ENCODE measurements around the gene BTN3A1. TPM values are rescaled to one million over a fixed set of nuclear protein-coding genes. Genes with fewer than 3 reads are reported as not detected.
A peak's percentile ranks its signal among the peaks of the same experiment; 100 is the strongest.
"Not testable (repeated sequence)": the region's sequence is repeated elsewhere in the genome, so short reads cannot be mapped to it uniquely, and the experiment has no call there.

The BTN3A1 gene
- total RNA-seq, 2 experiments from 2014 or later: 143 to 154 TPM

- Mint-ChIP-seq H3K36me3 (peaks cover 54% of the 10 kb centered on the region), H3K27me3 (no peaks in the 10 kb centered on the region), H3K4me3 (peak overlapping the region; percentile 61), H3K4me1 (peaks cover 36% of the 10 kb centered on the region), H3K9me3 (no peaks in the 10 kb centered on the region), H3K27ac (peak overlapping the region; percentile 78)
- POLR2A ChIA-PET: interaction anchor here (0.6 to 1.3 kb wide), 4 partner anchors 28 to 125 kb away, joined by 3 to 7 read pairs (median 4); no protein-coding TSS in a partner anchor
- DNase-seq (peak; percentile 33), ATAC-seq (ENCODE audit: low read depth) (peak; percentile 70)
These were observed 44.0 kb downstream of the BTN3A1 start for GRCh38 chr6:26445934-26446667.

DNA sequence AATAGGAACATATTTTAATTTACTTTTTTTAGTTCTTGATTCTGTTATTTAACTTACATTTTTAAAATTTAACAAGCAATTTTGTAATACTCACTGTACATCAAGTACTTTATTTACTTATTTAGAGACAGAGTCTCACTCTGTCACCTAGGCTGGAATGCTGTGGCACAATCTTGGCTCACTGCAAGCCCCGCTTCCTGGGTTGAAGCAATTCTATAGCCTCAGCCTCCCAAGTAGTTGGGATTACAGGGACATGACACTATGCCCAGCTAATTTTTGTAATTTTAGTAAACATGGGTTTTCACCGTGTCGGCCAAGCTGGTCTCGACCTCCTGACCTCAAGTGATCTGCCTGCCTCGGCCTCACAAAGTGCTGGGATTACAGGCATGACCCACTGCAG lies 45.2 kb downstream of the BTN3A1 start:
- no peaks in the 10 kb centered on the region for H3K9me3 Mint-ChIP-seq
- H3K4me3 Mint-ChIP-seq: no peak overlapping the region
- H3K4me1 Mint-ChIP-seq: peaks cover 33% of the 10 kb centered on the region
- no peak overlapping the region for H3K27ac Mint-ChIP-seq
- POLR2A ChIA-PET: no interaction called here
- ATAC-seq (ENCODE audit: low read depth): no peak
- H3K27me3 Mint-ChIP-seq: no peaks in the 10 kb centered on the region
- peaks cover 62% of the 10 kb centered on the region for H3K36me3 Mint-ChIP-seq
- DNase-seq: no peak

DNA sequence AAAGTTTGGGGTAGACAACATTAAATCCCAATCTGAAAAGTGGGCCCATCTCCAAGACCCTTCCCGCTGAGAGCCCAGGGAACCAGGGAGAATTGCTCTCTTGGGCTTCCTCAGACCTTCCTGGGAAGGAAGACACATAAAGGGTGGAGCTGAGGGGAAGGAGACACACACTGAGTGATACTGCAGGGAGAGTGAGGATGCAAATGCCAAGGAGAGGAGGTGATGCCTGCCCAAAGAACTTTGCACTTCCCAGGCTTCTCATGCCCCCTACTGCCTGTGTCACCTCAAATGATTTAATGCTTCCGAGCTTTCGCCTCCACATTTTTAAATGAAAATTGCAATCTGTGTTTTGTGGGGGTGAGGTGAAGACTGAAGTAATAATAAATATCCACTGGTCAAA lies 48.2 kb downstream of the BTN3A1 start:
- H3K36me3 Mint-ChIP-seq: peaks cover 50% of the 10 kb centered on the region
- no peaks in the 10 kb centered on the region for H3K27me3 Mint-ChIP-seq
- H3K4me3 Mint-ChIP-seq: no peak overlapping the region
- no peak for DNase-seq
- H3K27ac Mint-ChIP-seq: no peak overlapping the region
- no peak for ATAC-seq (ENCODE audit: low read depth)
- no peaks in the 10 kb centered on the region for H3K9me3 Mint-ChIP-seq
- POLR2A ChIA-PET: interaction anchor here (0.6 kb wide), 1 partner anchor 85 kb away, joined by 3 read pairs; no protein-coding TSS in a partner anchor
- H3K4me1 Mint-ChIP-seq: peaks cover 13% of the 10 kb centered on the region

- H3K36me3 Mint-ChIP-seq: peaks cover 31% of the 10 kb centered on the region
- peaks cover 11% of the 10 kb centered on the region for H3K4me1 Mint-ChIP-seq
- DNase-seq: no peak
- POLR2A ChIA-PET: no interaction called here
- no peaks in the 10 kb centered on the region for H3K27me3 Mint-ChIP-seq
- no peaks in the 10 kb centered on the region for H3K9me3 Mint-ChIP-seq
- no peak for ATAC-seq (ENCODE audit: low read depth)
- no peak overlapping the region for H3K27ac Mint-ChIP-seq
- no peak overlapping the region for H3K4me3 Mint-ChIP-seq
These were observed 50.7 kb downstream of the BTN3A1 start for GRCh38 chr6:26452631-26453235.

DNA sequence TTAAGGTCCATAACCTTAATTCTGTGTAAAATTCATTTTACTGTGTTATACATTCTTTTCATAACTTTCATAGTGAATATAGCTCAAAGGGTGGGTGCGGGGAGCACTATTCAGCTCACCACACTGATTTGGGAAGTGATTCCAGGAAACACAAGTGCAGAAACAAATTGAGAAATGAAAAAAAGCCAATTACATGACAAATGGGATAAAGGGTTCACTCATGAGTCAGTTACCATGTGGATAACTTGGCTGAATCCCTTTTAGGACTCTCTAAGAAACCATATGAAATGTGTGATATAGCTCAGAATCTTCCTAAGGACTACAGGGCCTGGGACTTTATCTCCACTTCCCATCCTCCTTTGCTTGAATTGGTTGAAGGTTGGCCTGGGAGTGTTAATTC lies 52.6 kb downstream of the BTN3A1 start:
- ATAC-seq (ENCODE audit: low read depth) (no peak), DNase-seq (no peak)
- no peak overlapping the region for H3K4me3 Mint-ChIP-seq
- H3K27ac Mint-ChIP-seq: no peak overlapping the region
- no peaks in the 10 kb centered on the region for H3K9me3 Mint-ChIP-seq
- POLR2A ChIA-PET: interaction anchor here (0.7 to 2.2 kb wide), 3 partner anchors 19 to 122 kb away, joined by 3 to 8 read pairs (median 5); partner anchors contain the start of gene HMGN4
- peaks cover 25% of the 10 kb centered on the region for H3K36me3 Mint-ChIP-seq
- no peaks in the 10 kb centered on the region for H3K27me3 Mint-ChIP-seq
- H3K4me1 Mint-ChIP-seq: peaks cover 21% of the 10 kb centered on the region

- POLR2A ChIA-PET: interaction anchor here (0.6 to 2.2 kb wide), 3 partner anchors 18 to 83 kb away, joined by 3 to 8 read pairs (median 6); partner anchors contain the start of gene HMGN4
- Mint-ChIP-seq H3K4me3 (no peak overlapping the region), H3K36me3 (peaks cover 25% of the 10 kb centered on the region), H3K9me3 (no peaks in the 10 kb centered on the region), H3K27me3 (no peaks in the 10 kb centered on the region), H3K4me1 (peaks cover 30% of the 10 kb centered on the region), H3K27ac (peak overlapping the region; percentile 5)
- no peak for ATAC-seq (ENCODE audit: low read depth)
- DNase-seq: no peak
These were observed 53.4 kb downstream of the BTN3A1 start for GRCh38 chr6:26455357-26455970.

- Mint-ChIP-seq H3K27me3 (no peaks in the 10 kb centered on the region), H3K4me1 (peaks cover 40% of the 10 kb centered on the region), H3K36me3 (peaks cover 28% of the 10 kb centered on the region), H3K9me3 (no peaks in the 10 kb centered on the region), H3K27ac (peak overlapping the region; percentile 93), H3K4me3 (peak overlapping the region; percentile 96)
- ATAC-seq (ENCODE audit: low read depth): peak; percentile 12
- POLR2A ChIA-PET: interaction anchor here (1.2 kb wide), 1 partner anchor 17 kb away, joined by 10 read pairs; no protein-coding TSS in a partner anchor
- DNase-seq: no peak
These were observed 55.3 kb downstream of the BTN3A1 start for GRCh38 chr6:26457264-26457805.

DNA sequence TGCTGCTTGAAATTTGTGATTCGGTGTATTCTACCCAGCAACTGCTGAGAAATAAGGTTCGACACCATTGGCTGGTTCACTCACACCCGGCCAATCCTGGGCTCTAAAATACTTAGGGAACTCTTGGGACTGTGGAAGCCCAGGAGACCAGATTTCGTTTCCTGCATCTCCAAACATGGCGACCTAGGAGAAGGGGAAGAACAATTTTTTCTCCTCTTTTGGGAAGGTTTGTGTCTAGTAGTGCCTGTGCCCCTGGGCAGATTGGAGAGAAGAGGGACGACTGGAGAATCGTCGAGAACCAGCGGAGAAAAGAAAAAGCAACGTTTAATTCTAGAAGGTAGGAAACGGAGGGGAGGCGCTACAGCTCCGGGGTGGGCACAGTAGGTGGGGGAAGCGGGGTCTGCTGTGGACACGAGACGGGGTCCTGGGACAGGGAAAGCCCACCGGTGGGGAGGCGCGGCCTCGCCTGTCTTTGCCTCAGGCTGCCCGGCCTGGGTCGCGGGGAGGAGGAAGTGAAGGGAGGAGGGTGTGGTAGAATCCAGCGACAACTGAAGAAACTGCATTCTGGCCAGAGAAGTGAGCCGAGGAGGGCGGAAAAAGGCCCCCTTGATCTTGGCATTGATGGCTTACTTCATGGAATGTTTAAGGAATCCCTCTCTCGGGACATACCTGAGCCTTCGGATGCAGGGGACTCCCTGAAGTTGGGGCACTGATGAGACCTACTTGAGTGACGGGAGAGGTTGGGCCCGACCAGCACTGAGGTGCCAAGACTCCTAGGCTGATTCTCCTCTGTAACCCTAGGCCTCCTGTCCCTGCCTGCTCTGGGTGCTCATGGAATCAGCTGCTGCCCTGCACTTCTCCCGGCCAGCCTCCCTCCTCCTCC lies 56.0 kb downstream of the BTN3A1 start, which contains the start of gene BTN2A1:
Gene BTN2A1, plus strand, starts transcription at position 150 of the 883 bp plus-strand sequence. Its CDS starts 682 bp downstream, at position 832.
- no peaks in the 10 kb centered on the region for H3K9me3 Mint-ChIP-seq
- H3K27me3 Mint-ChIP-seq: no peaks in the 10 kb centered on the region

DNA sequence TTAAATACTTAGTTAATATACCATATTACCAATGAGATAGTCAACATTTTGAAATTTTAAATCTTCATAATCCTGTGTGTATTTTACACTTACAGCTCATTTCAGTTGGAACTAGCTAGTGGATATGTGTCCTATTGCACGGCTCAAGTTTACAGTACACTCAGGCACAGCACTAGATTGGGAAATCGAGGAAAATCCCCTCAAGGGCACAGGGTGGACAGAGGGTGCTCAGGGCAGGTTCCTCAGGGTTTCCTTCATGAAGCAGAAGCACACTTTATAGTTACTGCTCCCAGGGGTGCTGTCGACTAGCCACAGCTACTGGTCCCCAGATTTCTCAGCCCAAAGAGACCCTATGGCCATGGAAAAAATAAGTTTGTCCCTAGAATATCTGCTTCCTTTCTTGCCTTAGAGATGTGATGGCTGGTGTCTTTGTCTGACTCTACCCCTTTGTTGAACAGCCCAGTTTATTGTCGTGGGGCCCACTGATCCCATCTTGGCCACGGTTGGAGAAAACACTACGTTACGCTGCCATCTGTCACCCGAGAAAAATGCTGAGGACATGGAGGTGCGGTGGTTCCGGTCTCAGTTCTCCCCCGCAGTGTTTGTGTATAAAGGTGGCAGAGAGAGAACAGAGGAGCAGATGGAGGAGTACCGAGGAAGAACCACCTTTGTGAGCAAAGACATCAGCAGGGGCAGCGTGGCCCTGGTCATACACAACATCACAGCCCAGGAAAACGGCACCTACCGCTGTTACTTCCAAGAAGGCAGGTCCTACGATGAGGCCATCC lies 57.1 kb downstream of the BTN3A1 start:
- Mint-ChIP-seq H3K4me1 (peaks cover 49% of the 10 kb centered on the region), H3K9me3 (no peaks in the 10 kb centered on the region), H3K27ac (peak overlapping the region; percentile 74), H3K4me3 (peak overlapping the region; percentile 76), H3K36me3 (peaks cover 44% of the 10 kb centered on the region), H3K27me3 (no peaks in the 10 kb centered on the region)
- no peak for DNase-seq
- POLR2A ChIA-PET: no interaction called here
- no peak for ATAC-seq (ENCODE audit: low read depth)

More for the DNA sequence above, 56.0 kb downstream of the BTN3A1 start, which contains the start of gene BTN2A1:
- DNase-seq: peak; percentile 68
- Mint-ChIP-seq H3K4me1 (peaks cover 43% of the 10 kb centered on the region), H3K36me3 (peaks cover 34% of the 10 kb centered on the region), H3K4me3 (peak within 1 kb of the TSS; percentile 96), H3K27ac (peak within 1 kb of the TSS; percentile 93)
- POLR2A ChIA-PET: interaction anchor here (1.2 kb wide), 1 partner anchor 16 kb away, joined by 10 read pairs; no protein-coding TSS in a partner anchor
- peak; percentile 97 for ATAC-seq (ENCODE audit: low read depth)

DNA sequence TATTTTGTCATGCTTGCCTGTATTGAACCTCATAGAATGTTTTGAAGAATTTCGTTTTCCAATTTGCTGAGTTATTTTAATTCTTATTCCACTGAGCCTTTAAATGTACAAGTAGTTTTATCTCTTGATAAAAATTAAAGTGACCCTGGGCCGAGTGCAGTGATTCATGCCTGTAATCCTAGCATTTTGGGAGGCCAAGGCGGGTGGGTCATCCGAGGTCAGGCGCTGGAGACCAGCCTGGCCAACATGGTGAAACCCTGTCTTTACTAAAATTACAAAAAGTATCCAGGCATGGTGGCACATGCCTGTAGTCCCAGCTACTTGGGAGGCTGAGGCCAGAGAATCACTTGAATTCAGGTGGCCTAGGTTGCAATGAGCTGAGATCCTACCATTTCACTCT lies 59.3 kb downstream of the BTN3A1 start:
- H3K27ac Mint-ChIP-seq; H3K27me3 Mint-ChIP-seq; POLR2A ChIA-PET; ATAC-seq (ENCODE audit: low read depth); H3K9me3 Mint-ChIP-seq; DNase-seq; H3K4me3 Mint-ChIP-seq: not testable (repeated sequence)
- H3K4me1 Mint-ChIP-seq: peaks cover 52% of the 10 kb centered on the region
- H3K36me3 Mint-ChIP-seq: peaks cover 59% of the 10 kb centered on the region

GRCh38 chr6:26464014-26464413 lies 61.9 kb downstream of the BTN3A1 start:
- H3K4me3 Mint-ChIP-seq: no peak overlapping the region
- peaks cover 77% of the 10 kb centered on the region for H3K36me3 Mint-ChIP-seq
- POLR2A ChIA-PET: interaction anchor here (0.8 kb wide), 1 partner anchor 16 kb away, joined by 3 read pairs; no protein-coding TSS in a partner anchor
- DNase-seq: no peak
- H3K27ac Mint-ChIP-seq: peak overlapping the region; percentile 5
- H3K4me1 Mint-ChIP-seq: peaks cover 38% of the 10 kb centered on the region
- no peak for ATAC-seq (ENCODE audit: low read depth)
- H3K27me3 Mint-ChIP-seq: no peaks in the 10 kb centered on the region
- no peaks in the 10 kb centered on the region for H3K9me3 Mint-ChIP-seq

All from activated naive CD8-positive, alpha-beta T cell treated with anti-CD3 and anti-CD28 coated beads, Interleukin-2, amount 10 ng/mL, durations not matched to agents 7 days and 5 days (primary cell).